HepG2 (cell line): ENCODE results near the gene AMBRA1. TPM values are rescaled to one million over a fixed set of nuclear protein-coding genes. Genes with fewer than 3 reads are reported as not detected.
A peak's percentile ranks its signal among the peaks of the same experiment; 100 is the strongest.

Source experiments
- AHDC1 ChIP-seq: sonication (generic); formaldehyde crosslinking; IDR thresholded peaks from 2 replicates; pipeline ENCODE4 v1.5.1; 2020; ENCODE audit warnings: mild to moderate bottlenecking, missing genetic modification reagents, borderline replicate concordance
- BORCS8-MEF2B ChIP-seq: sonication (generic); formaldehyde crosslinking; IDR thresholded peaks from 2 replicates; pipeline ENCODE4 v1.8.0; 2022; ENCODE audit warnings: mild to moderate bottlenecking, missing genetic modification reagents
- CBFB ChIP-seq: sonication (generic); formaldehyde crosslinking; IDR thresholded peaks from 2 replicates; pipeline ENCODE4 v1.4.0; 2020; ENCODE audit warnings: missing genetic modification reagents
- IRF9 ChIP-seq: sonication (generic); formaldehyde crosslinking; IDR thresholded peaks from 2 replicates; pipeline ENCODE4 v1.8.0; 2022; ENCODE audit warnings: missing genetic modification reagents, mild to moderate bottlenecking, borderline replicate concordance
- JARID2 ChIP-seq: sonication (generic); formaldehyde crosslinking; IDR thresholded peaks from 2 replicates; pipeline ENCODE4 v1.8.1; 2023; ENCODE audit warnings: missing genetic modification reagents, inconsistent platforms; ENCODE audit not compliant: insufficient replicate concordance
- JUNB ChIP-seq: sonication (generic); formaldehyde crosslinking; IDR thresholded peaks from 2 replicates; pipeline ENCODE4 v1.8.0; 2022; ENCODE audit warnings: missing genetic modification reagents, mild to moderate bottlenecking, borderline replicate concordance
- KDM6A ChIP-seq: IDR thresholded peaks from 2 replicates; pipeline ENCODE4 v1.6.1; 2016; ENCODE audit warnings: low read depth
- POGZ ChIP-seq: sonication (generic); formaldehyde crosslinking; IDR thresholded peaks from 2 replicates; pipeline ENCODE4 v1.4.0; 2020; ENCODE audit warnings: mild to moderate bottlenecking, missing genetic modification reagents
- SALL2 ChIP-seq: sonication (generic); formaldehyde crosslinking; IDR thresholded peaks from 2 replicates; pipeline ENCODE4 v1.8.1; 2023; ENCODE audit warnings: mild to moderate bottlenecking, missing genetic modification reagents, inconsistent platforms
- SMAD9 ChIP-seq: sonication (generic); formaldehyde crosslinking; IDR thresholded peaks from 2 replicates; pipeline ENCODE4 v1.5.1; 2020; ENCODE audit warnings: mild to moderate bottlenecking, missing genetic modification reagents
- ZBTB25 ChIP-seq: IDR thresholded peaks from 2 replicates; pipeline ENCODE4 v1.6.1; 2018; ENCODE audit warnings: missing genetic modification reagents
- ZBTB34 ChIP-seq: sonication (generic); formaldehyde crosslinking; IDR thresholded peaks from 2 replicates; pipeline ENCODE4 v1.8.0; 2022; ENCODE audit warnings: mild to moderate bottlenecking, missing genetic modification reagents
- ZBTB7B ChIP-seq: sonication (generic); formaldehyde crosslinking; IDR thresholded peaks from 2 replicates; pipeline ENCODE4 v1.4.0; 2020; ENCODE audit warnings: missing genetic modification reagents
- ZEB1 ChIP-seq: IDR thresholded peaks from 2 replicates; pipeline ENCODE4 v1.6.1; 2012; ENCODE audit warnings: mild to moderate bottlenecking, low read depth, inconsistent platforms; ENCODE audit not compliant: insufficient replicate concordance
- ZIK1 ChIP-seq: sonication (generic); formaldehyde crosslinking; IDR thresholded peaks from 2 replicates; pipeline ENCODE4 v1.5.0; 2020; ENCODE audit warnings: mild to moderate bottlenecking, low read depth, missing genetic modification reagents, borderline replicate concordance
- ZMYM3 ChIP-seq: sonication (generic); formaldehyde crosslinking; IDR thresholded peaks from 2 replicates; pipeline ENCODE4 v1.5.1; 2020; ENCODE audit warnings: mild to moderate bottlenecking, missing genetic modification reagents
- ZNF17 ChIP-seq: sonication (generic); formaldehyde crosslinking; IDR thresholded peaks from 2 replicates; pipeline ENCODE4 v1.5.0; 2020; ENCODE audit warnings: mild to moderate bottlenecking, missing genetic modification reagents
- ZNF547 ChIP-seq: sonication (generic); formaldehyde crosslinking; IDR thresholded peaks from 2 replicates; pipeline ENCODE4 v1.5.1; 2020; ENCODE audit warnings: mild to moderate bottlenecking, missing genetic modification reagents
- ZSCAN25 ChIP-seq: sonication (generic); formaldehyde crosslinking; IDR thresholded peaks from 2 replicates; pipeline ENCODE4 v1.8.0; 2022; ENCODE audit warnings: mild to moderate bottlenecking, missing genetic modification reagents
- polyA plus RNA-seq, 8 experiments: library from polyadenylated mRNA; depleted of rRNA in 3 of 8; stranded (reverse) in 7 of 8; unstranded in 1 of 8; fragments of >200 nt; fragmentation: Illumina TruSeq in 4 of 8; extraction: Trizol in 4 of 8; gene quantifications; 2 replicates each; pipeline versions ENCODE4 v1.2.1 to v1.2.3, GENCODE V29; 2011 to 2016; ENCODE audit warnings: low read depth in 4 of 8, missing spikeins in 1 of 8, mixed read lengths in 1 of 8; ENCODE audit not compliant: insufficient read depth in 1 of 8
- total RNA-seq, 5 experiments: library from RNA; depleted of rRNA; stranded (reverse); fragments of >200 nt; fragmentation: Illumina TruSeq; extraction: Trizol; gene quantifications; 2 replicates each; pipeline ENCODE4 v1.2.3, GENCODE V29; 2016; ENCODE audit warnings: low read depth in 1 of 5

The AMBRA1 gene
- total and polyA plus RNA-seq, 2 of the 13 experiments (the other 11 are each of a cell fraction or from before 2014, with no cell fraction given), result 15.7 to 26.0 TPM

- TF ChIP-seq ZMYM3 (CRISPR knock-in tag) (no peak), IRF9 (CRISPR knock-in tag) (no peak), ZEB1 (peak; percentile 53), AHDC1 (CRISPR knock-in tag) (peak; percentile 92; the same call in 1 of the 2 replicates), SMAD9 (CRISPR knock-in tag) (no peak), ZBTB7B (CRISPR knock-in tag) (peak; percentile 29; the same call in 1 of the 2 replicates), ZSCAN25 (CRISPR knock-in tag) (peak; percentile 50; the same call in 1 of the 2 replicates), BORCS8-MEF2B (no peak), ZNF547 (CRISPR knock-in tag) (no peak), CBFB (CRISPR knock-in tag) (0 out of 2 replicates have a peak, but pooled peaks have one; percentile 22), ZIK1 (no peak), SALL2 (CRISPR knock-in tag) (no peak), KDM6A (CRISPR knock-in tag) (no peak), ZBTB25 (CRISPR knock-in tag) (peak; percentile 81), ZBTB34 (CRISPR knock-in tag) (0 out of 2 replicates have a peak, but pooled peaks have one; percentile 21), JARID2 (CRISPR knock-in tag) (no peak), ZNF17 (CRISPR knock-in tag) (no peak), POGZ (CRISPR knock-in tag) (peak; percentile 73), JUNB (CRISPR knock-in tag) (peak; percentile 98)
Observed at GRCh38 chr11:46554213-46555147, 39.3 kb downstream of the AMBRA1 start (continued).
